GM19239 (cell line): ENCODE data around the gene FBXL20.

Source experiments
- DNase-seq: peaks from one replicate; pipeline ENCODE4 v3.0.0; 2011; ENCODE audit warnings: low spot score; ENCODE audit not compliant: insufficient read length
- FAIRE-seq: peaks from 2 replicates; lab custom pipeline; 2011; peaks lifted over from hg19 to GRCh38; lab: Jason Lieb, UNC

Gene FBXL20

DNA sequence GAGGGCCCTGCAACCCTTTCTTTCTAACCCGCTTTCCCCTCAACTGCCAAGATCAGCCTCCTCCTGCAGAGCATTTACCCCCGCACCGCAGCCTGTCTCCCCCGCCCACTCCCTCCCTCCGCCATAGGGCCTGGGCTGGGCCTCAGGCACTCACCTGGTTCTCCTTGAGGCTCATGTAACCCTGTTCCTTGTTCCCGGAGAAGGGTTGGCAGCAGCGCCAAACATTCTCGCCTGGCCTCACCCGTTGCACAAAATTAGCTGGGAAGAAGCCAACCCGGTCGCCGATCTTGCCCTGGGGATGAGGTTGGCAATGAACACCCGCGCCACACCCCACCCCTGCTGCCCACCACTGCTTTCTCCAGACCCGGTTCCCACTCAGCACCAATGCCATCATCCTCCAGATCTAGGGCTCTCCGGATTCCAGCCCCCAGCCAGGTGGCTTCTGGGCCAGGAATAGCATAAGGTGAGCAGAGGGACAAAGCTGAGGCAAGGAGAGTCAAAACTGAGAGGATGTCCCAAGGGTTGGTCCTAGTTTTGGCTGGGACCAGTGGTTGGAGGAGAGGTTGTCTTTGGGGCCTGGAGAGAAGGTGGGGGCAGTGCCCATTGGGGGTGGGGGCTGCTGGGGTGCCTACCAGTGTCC lies 188.5 kb downstream of the FBXL20 start:
- FAIRE-seq (no peak), DNase-seq (no peak)

DNA sequence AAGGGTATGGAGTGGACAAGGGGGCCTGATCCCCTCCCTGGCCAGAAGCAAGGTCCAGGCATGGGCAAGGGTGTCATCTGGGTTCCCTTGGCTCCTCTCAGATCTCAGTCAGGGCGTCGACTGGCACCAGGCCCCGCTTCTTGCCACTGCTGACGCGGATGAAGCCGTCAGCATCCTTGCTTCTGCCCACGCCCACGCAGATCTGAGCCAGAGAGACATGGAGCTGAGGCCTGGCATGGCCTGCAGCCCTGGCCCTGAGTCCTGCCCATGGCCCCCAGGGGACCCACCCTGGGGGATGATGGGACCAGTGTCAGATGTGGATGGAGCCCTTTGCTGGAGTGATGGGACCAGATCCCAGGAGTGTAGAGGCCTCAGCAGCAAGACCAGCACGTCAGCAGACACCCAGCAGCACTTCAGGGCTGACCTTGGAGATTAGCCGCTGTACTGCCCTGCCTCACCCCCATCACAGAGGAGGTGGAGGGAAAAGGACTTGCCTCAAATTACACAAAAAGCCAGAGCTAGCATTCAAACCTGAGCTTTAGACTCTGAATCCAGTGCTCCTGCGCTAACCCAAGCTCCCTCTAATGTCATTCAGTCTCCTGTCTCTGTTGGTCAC lies 189.1 kb downstream of the FBXL20 start:
- no peak for DNase-seq
- no peak for FAIRE-seq

DNA sequence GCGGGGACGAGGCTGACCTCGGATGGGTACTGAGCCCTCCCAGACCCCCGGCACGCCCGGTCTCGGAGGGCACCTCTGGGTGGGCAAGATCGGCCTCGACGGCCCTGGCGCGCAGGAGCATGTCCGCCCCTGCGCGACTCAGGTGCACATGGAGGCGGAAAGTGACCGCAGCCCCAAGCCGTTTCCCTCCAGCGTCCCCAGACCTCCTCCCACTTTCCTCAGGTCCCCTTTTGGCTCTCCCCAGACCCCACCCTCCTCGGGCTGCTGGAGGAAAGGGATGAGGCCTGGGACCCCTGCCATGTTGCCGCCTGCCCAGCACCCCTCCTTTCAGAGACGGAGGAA lies 191.4 kb downstream of the FBXL20 start:
- no peak for FAIRE-seq
- DNase-seq: no peak

DNA sequence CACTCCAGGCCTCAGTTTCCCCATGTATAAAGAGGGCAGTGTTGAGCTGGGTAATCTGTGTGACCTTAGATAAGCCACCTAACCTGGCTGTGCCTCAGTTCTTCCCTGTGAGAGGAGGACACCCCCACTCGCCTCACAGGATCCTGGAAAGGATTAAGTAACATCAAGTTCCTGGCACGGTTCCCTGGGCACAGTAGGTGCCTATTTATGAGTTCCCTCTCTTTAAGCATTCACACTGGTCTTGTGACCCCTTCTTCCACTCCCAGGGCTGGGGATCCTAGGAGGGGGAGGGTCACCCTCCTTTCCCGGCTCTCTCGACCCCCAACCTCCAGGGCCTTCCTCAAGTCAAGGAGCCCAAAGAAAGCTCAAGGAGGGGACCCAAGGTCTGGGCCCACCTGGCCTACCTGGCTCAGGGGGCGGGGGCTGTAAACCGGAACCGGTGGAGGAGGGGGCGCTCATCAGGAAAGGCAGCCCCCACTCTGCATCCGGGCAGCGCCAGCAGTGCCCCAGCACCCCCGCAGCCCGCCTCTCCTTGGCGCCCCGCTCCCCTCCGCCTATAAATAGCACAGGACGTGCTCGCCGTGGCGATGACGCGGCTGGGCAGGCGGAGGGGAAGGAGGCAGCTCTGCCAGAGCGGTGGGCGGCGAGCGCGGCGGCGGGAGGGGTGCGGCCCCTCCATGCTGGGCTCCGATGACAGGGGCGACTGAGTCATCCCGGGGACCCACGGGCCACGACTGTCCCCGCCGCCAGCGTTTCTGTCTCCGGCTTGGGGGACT lies 191.9 kb downstream of the FBXL20 start:
- no peak for FAIRE-seq
- no peak for DNase-seq

DNA sequence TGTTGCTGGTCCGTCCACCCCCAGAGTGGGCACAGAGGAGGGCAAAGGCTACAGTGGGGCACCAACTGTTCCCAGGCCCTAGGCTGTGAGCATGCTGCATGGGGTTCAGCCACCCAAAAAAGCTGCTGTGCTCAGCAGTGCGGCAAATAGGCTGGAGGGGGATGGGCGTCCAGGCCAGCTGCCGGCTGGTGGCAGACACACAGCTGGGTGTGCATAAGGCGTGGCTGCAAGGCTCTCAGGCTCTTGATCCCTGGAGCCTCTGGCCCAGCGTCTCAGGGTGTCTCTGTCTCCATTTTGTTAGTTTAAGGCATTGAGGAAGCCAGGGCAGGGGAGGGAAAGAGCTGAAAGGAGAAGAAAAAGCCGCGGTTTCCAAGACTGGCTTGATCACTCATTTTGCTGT lies 192.5 kb downstream of the FBXL20 start:
- peak; percentile 79 for FAIRE-seq
- DNase-seq: peak; percentile 63

DNA sequence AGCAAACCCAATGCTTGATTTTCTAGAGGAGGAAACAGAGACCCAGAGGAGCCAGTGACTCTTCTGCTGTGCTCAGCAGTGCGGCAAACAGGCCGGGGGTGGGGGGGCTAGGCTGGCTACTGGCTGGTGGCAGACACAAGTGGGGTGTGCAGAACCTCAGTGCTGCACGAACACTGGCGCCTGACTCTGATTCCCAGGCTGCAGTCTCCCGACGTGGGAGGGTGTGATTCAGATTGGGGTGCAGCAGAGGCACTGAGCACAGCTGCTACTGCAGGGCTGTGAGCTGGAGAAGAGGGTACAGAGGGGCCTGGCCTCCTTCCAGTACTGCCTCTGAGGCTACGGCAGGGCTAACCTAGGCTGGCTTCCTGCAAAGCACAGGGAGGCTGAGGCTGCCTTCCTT lies 193.3 kb downstream of the FBXL20 start:
- DNase-seq (no peak), FAIRE-seq (no peak)

DNA sequence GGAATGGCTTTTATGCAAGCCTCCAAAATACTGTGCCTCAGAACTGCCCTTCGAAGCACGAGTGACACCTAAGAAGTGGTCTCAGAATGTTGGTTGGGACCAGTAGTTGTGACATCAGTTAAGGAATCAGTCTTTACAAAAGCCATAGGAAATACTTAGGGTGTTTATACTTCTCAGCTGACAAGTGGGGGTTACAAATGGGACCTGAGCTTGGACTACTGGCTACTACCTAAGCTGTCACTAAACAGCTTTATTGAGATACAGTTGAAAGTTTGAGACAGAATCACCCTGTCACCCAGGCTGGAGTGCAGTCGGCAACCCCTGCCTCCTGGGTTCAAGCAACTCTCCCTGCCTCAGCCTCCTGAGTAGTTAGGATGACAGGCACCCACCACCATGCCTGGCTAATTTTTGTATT lies 196.3 kb downstream of the FBXL20 start:
- no peak for DNase-seq

DNA sequence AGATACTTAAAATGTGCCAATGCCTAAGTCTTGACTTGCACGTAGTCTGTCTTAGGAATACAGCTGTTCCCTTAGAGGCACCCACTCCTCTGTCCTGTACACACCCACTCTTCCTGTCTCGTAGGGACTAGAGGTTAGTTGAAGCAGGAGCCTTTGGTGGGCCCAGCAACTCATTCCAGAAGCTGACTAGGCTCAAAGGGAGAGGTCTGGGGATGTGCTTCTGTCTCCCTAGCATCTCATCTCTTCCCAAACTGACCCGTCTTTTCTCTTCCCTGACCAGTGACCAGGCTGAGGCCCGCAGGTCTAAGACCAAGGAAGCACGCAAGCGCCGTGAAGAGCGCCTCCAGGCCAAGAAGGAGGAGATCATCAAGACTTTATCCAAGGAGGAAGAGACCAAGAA lies 197.2 kb downstream of the FBXL20 start:
- no peak for DNase-seq
- FAIRE-seq: no peak

More for the DNA sequence above, 196.3 kb downstream of the FBXL20 start:
- no peak for FAIRE-seq
